Left colon (tissue), 2 donors: ENCODE results near the gene PTPRD. TPM values are rescaled to one million over a fixed set of nuclear protein-coding genes. Genes with fewer than 3 reads are reported as not detected.

ENCODE experiments used
- ATAC-seq: fragments of 200-7000 bp; cut with Tn5 transposase; one replicate; pipeline ENCODE4 v1.9.1; 2020; ENCODE audit warnings: mild to moderate bottlenecking, moderate library complexity
- DNase-seq, 2 donors: peaks; one replicate each; pipeline ENCODE4 v3.0.0-alpha.2; 2020
- intact Hi-C, 2 donors: fragments of 100-400 bp; cut with DNase I in 1 of 2; cut with micrococcal nuclease in 1 of 2; formaldehyde crosslinking; loops; one replicate each; pipeline versions ENCODE4 v1.11.2 to v1.14.0; 2022; cut with DNase I, micrococcal nuclease
- total RNA-seq, 2 donors: library from RNA; stranded (reverse); fragmentation: NEBNext Ultra II Directional; extraction: Animal tissue kit (Norgen Biotek cat#: 25700); gene quantifications; one replicate each; pipeline ENCODE4 v1.2.1, GENCODE V29; 2021
- donor health status: DM: no; HTN: no; CAD: no.
- donor health status: DM: yes; HTN: yes; CAD: no.

The PTPRD gene
- total RNA-seq, 2 donors from 2014 or later: 95.1 to 107 TPM

GRCh38 chr9:8280811-8281210, 2332.0 kb downstream of the PTPRD start:
- DNase-seq (no peak), ATAC-seq (no peak)
- intact Hi-C loops: no loop called here

GRCh38 chr9:8278048-8278447, 2334.8 kb downstream of the PTPRD start:
- intact Hi-C loops: no loop called here
- DNase-seq (no peak), ATAC-seq (peak; percentile 77)

GRCh38 chr9:8270235-8270634, 2342.6 kb downstream of the PTPRD start:
- intact Hi-C loops: no loop called here
- ATAC-seq: peak; percentile 78
- no peak for DNase-seq

- intact Hi-C loops: no loop called here
- ATAC-seq (no peak), DNase-seq (no peak)
Measured at GRCh38 chr9:8268881-8269280, 2343.9 kb downstream of the PTPRD start.

GRCh38 chr9:8268216-8268878, 2344.5 kb downstream of the PTPRD start:
- DNase-seq: no peak
- intact Hi-C loops: no loop called here
- no peak for ATAC-seq

GRCh38 chr9:8267636-8268035, 2345.2 kb downstream of the PTPRD start:
- no peak for DNase-seq
- intact Hi-C loops: no loop called here
- no peak for ATAC-seq

- DNase-seq: no peak
- ATAC-seq: no peak
Measured at GRCh38 chr9:8266861-8267260, 2345.9 kb downstream of the PTPRD start.

GRCh38 chr9:8265281-8265680, 2347.5 kb downstream of the PTPRD start:
- DNase-seq: no peak
- ATAC-seq: no peak
- intact Hi-C loops: no loop called here

More at GRCh38 chr9:8266861-8267260, 2345.9 kb downstream of the PTPRD start:
- intact Hi-C loops: no loop called here
